Adrenal gland (tissue), 12 donors: ENCODE measurements around the gene DDX27. TPM values are rescaled to one million over a fixed set of nuclear protein-coding genes. Genes with fewer than 3 reads are reported as not detected.

Source experiments
- DNase-seq, 7 donors: peaks; one replicate each; pipeline ENCODE4 v3.0.0-alpha.2; 2019 to 2020
- H3K27ac ChIP-seq, 5 donors: fragments of 200-600 bp; sonication (generic) in 4 of 5; 1 replicate in 3 of 5; 2 replicates in 2 of 5; pipeline versions ENCODE4 v1.5.1 to v1.8.0; 2016 to 2020; ENCODE audit warnings: mild to moderate bottlenecking in 1 of 5
- H3K27me3 ChIP-seq: fragments of 200-600 bp; 2 replicates; pipeline ENCODE4 v1.8.0; 2021
- H3K36me3 ChIP-seq, 2 donors: fragments of 200-600 bp; replicated peaks in 1 of 2; 1 replicate in 1 of 2; 2 replicates in 1 of 2; pipeline versions ENCODE4 v1.5.1 to v1.8.0; 2018 to 2022
- H3K4me1 ChIP-seq, 2 donors: fragments of 200-600 bp; replicated peaks in 1 of 2; 1 replicate in 1 of 2; 2 replicates in 1 of 2; pipeline versions ENCODE4 v1.5.1 to v1.8.0; 2018 to 2021
- H3K4me3 ChIP-seq, 4 donors: fragments of 200-600 bp; sonication (generic) in 3 of 4; one replicate each; pipeline ENCODE4 v1.5.1; 2016 to 2018
- H3K9me3 ChIP-seq, 3 donors: fragments of 200-600 bp; sonication (generic) in 1 of 3; replicated peaks in 1 of 3; 1 replicate in 2 of 3; 2 replicates in 1 of 3; pipeline versions ENCODE4 v1.5.1 to v1.8.0; 2016 to 2021
- POLR2A ChIP-seq, 2 donors: fragments of 450-650 bp; IDR thresholded peaks; one replicate each; pipeline ENCODE4 v1.6.1; 2017; ENCODE audit warnings: antibody characterized with exemption in 2 of 2, mild to moderate bottlenecking in 2 of 2, moderate library complexity in 1 of 2
- WGBS, 4 donors: extraction: QIAGEN DNeasy Blood & Tissue Kit in 2 of 4; methylation state at CpG; one replicate each; pipeline versions ENCODE4 v1.1.5 to v1.1.7; 2013 to 2017; 5-methylcytosine and 5-hydroxymethylcytosine counted together
- intact Hi-C, 2 donors: fragments of 100-400 bp; cut with DNase I; formaldehyde crosslinking; loops; one replicate each; pipeline versions ENCODE4 v1.14.1 to v1.15.0; 2022 to 2023
- polyA plus RNA-seq, 3 donors: library from polyadenylated mRNA; stranded (reverse); fragments of 200-250 nt in 2 of 3; fragments of 350-450 nt in 1 of 3; fragmentation: Illumina TruSeq in 1 of 3; extraction: RNeasy Lipid Tissue Mini Kit (QIAGEN cat#74804) in 1 of 3; gene quantifications; one replicate each; pipeline ENCODE4 v1.2.3, GENCODE V29; 2013 to 2014
- total RNA-seq, 9 donors: library from RNA; depleted of rRNA in 4 of 9; stranded (reverse); fragments of >200 nt in 4 of 9; fragments of 120-200 nt in 1 of 9; fragmentation: NEBNext Ultra II Directional in 1 of 9; extraction: Animal tissue kit (Norgen Biotek cat#: 25700) in 1 of 9; gene quantifications; one replicate each; pipeline versions ENCODE4 v1.1.0 to v1.2.4, GENCODE V29; 2013 to 2023
- TF ChIP-seq, protein P1 (sequence below), 6 experiments: fragments of 450-650 bp in 4 of 6; fragments of 200-600 bp in 2 of 6; sonication (generic) in 1 of 6; IDR thresholded peaks; 1 replicate in 5 of 6; 2 replicates in 1 of 6; pipeline versions ENCODE4 v1.5.1 to v1.8.0; 2016 to 2021; ENCODE audit warnings: antibody characterized with exemption in 6 of 6, mild to moderate bottlenecking in 2 of 6, moderate library complexity in 1 of 6
- donor health status: healthy with polysubstance abuse.
- donor health status: Bipolar disorder and iron deficiency.
- donor health status: DM: yes; HTN: yes; CAD: no.
- donor health status: DM: no; HTN: no; CAD: no.
- donor health status: DM: no; HTN: no; CAD: no.
- donor health status: DM: yes; HTN: yes; CAD: no.

The DDX27 gene
- total and polyA plus RNA-seq, 12 donors, result 18.7 to 42.3 (median 23.2) TPM

DNA sequence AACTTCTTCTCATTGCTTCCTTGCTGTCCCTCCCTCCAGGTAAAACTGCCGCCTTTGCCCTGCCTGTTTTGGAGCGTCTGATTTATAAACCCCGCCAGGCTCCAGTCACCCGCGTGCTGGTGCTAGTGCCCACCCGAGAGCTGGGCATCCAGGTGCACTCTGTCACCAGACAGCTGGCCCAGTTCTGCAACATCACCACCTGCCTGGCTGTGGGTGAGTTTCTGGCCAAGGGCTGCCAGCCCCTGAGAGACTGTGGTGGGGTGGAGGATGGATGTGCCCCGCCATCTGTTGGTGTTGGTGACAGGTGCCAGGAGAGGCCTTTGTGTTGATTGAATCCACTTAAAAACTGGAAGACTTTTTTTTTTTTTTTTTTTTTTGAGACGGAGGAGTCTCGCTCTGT, 9.5 kb downstream of the DDX27 start:
- H3K36me3 ChIP-seq, result peaks cover 0 to 89% of the 10 kb centered on the region in 2 donors

DNA sequence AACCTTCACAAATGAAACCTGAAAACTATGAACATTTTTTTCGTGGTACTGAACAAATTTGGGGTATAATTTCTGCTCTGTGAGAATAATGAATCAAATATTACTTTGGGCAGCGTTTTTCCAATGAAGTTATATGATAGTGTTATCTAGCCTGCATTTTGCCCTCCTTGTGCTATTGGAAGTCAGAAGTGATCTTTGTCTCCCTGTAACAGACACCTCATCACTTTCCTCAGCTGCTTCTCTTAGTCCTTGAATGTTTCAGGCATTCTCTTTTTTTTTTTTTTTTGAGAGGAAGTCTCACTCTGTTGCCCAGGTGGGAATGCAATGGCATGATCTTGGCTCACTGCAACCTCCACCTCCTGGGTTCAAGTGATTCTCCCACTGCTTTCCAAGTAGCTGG, 10.2 kb downstream of the DDX27 start:
- H3K27me3 ChIP-seq, result no peaks in the 10 kb centered on the region
- WGBS, 4 donors, result 84 to 93% (median 92%) methylated on average over 2 of the region's 2 CpGs
- peaks cover 0 to 89% of the 10 kb centered on the region in 2 donors for H3K36me3 ChIP-seq
- H3K4me3 ChIP-seq, result no peak overlapping the region
- H3K9me3 ChIP-seq, result no peaks in the 10 kb centered on the region
- no peak overlapping the region for H3K27ac ChIP-seq
- TF ChIP-seq, protein P1, sequence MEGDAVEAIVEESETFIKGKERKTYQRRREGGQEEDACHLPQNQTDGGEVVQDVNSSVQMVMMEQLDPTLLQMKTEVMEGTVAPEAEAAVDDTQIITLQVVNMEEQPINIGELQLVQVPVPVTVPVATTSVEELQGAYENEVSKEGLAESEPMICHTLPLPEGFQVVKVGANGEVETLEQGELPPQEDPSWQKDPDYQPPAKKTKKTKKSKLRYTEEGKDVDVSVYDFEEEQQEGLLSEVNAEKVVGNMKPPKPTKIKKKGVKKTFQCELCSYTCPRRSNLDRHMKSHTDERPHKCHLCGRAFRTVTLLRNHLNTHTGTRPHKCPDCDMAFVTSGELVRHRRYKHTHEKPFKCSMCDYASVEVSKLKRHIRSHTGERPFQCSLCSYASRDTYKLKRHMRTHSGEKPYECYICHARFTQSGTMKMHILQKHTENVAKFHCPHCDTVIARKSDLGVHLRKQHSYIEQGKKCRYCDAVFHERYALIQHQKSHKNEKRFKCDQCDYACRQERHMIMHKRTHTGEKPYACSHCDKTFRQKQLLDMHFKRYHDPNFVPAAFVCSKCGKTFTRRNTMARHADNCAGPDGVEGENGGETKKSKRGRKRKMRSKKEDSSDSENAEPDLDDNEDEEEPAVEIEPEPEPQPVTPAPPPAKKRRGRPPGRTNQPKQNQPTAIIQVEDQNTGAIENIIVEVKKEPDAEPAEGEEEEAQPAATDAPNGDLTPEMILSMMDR (IDR thresholded peaks at IDR 0.05), result no peak
- no peak for TF ChIP-seq POLR2A (IDR thresholded peaks at IDR 0.05)
- no peak for DNase-seq
- intact Hi-C loops, result no loop called here
- no peaks in the 10 kb centered on the region for H3K4me1 ChIP-seq

More for the DNA sequence above, 9.5 kb downstream of the DDX27 start:
- no peaks in the 10 kb centered on the region for H3K4me1 ChIP-seq
- H3K27ac ChIP-seq, result no peak overlapping the region
- intact Hi-C loops, result no loop called here
- WGBS, 4 donors, result 91 to 99% (median 96%) methylated on average over 4 to 9 of the region's 9 CpGs
- no peaks in the 10 kb centered on the region for H3K27me3 ChIP-seq
- TF ChIP-seq POLR2A (IDR thresholded peaks at IDR 0.05), result no peak
- TF ChIP-seq, protein P1 (IDR thresholded peaks at IDR 0.05), result no peak
- DNase-seq, result no peak
- no peaks in the 10 kb centered on the region for H3K9me3 ChIP-seq
- no peak overlapping the region for H3K4me3 ChIP-seq

DNA sequence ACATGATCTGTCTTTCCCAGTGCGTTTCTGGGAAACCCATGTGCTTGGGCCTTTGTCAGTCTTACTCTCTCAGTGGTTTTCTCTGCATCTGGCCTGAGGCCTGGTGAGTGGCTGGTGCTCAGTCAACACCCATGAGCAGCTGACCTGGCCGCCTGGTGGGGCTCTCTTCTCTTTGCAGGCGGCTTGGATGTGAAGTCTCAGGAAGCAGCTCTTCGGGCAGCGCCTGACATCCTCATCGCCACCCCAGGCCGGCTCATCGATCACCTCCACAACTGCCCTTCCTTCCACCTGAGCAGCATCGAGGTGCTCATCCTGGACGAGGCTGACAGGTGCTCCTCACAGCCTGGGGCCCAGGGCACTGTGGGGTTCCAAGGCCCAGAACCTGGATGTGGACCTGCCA, 10.8 kb downstream of the DDX27 start:
- intact Hi-C loops, result no loop called here
- Histone ChIP-seq H3K27ac (peak overlapping the region in 1 of 5 donors; percentile 8), H3K9me3 (no peaks in the 10 kb centered on the region), H3K27me3 (no peaks in the 10 kb centered on the region), H3K4me3 (no peak overlapping the region), H3K4me1 (no peaks in the 10 kb centered on the region), H3K36me3 (peaks cover 0 to 89% of the 10 kb centered on the region in 2 donors)
- TF ChIP-seq, protein P1 (IDR thresholded peaks at IDR 0.05), result no peak
- no peak for TF ChIP-seq POLR2A (IDR thresholded peaks at IDR 0.05)
- no peak for DNase-seq
- WGBS, 4 donors, result 83 to 93% (median 90%) methylated on average over 10 of the region's 10 CpGs

DNA sequence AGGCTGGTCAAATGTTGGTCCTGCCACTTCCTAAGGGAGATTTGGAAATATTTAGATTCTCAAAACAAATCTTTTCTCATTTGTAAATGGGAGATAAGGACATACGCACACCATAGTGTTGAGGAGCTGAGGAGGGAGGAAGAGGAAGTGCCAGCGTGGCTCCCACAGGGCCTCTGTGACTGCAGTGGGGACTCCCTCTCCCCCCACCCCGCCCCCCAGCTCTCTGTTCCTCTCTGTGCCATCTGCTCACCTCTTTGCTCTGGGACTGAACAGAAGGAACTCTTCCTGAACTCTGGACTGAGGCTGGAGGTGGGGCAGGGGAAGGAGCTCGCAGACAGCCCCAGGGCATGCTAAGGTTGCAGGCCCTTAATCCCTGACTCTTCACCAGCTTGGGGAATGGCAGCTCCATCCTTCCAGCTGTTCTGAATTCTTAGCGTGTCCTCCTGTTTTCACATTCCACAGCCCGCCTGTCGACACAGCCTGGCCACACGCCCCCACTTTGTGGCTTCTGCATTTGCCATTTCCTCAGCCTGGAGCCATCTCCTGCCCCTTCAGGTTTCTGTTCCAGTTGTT, 11.4 kb downstream of the DDX27 start:
- TF ChIP-seq, protein P1 (IDR thresholded peaks at IDR 0.05), result no peak
- TF ChIP-seq POLR2A (IDR thresholded peaks at IDR 0.05), result no peak
- peak in 1 of 7 donors; percentile 22 for DNase-seq
- H3K9me3 ChIP-seq, result no peaks in the 10 kb centered on the region
- peaks cover 0 to 89% of the 10 kb centered on the region in 2 donors for H3K36me3 ChIP-seq
- H3K27ac ChIP-seq, result peak overlapping the region in 1 of 5 donors; percentile 8
- intact Hi-C loops, result no loop called here
- 62 to 76% (median 68%) methylated on average over 6 to 8 of the region's 8 CpGs for WGBS, 4 donors
- no peaks in the 10 kb centered on the region for H3K27me3 ChIP-seq
- H3K4me1 ChIP-seq, result no peaks in the 10 kb centered on the region
- no peak overlapping the region for H3K4me3 ChIP-seq
